KOPT-K1 (cell line): ENCODE data around the gene STK32C.

Experiments used
- H3K27ac ChIP-seq: fragments of 200-600 bp; sonication (generic); 2 replicates; pipeline ENCODE4 v1.5.1; 2016; ENCODE audit warnings: antibody characterized with exemption, mild to moderate bottlenecking, low read depth, low read length; ENCODE audit not compliant: poor library complexity, severe bottlenecking
- H3K36me3 ChIP-seq: fragments of 200-600 bp; sonication (generic); 2 replicates; pipeline ENCODE4 v1.5.1; 2017; ENCODE audit warnings: antibody characterized with exemption, mild to moderate bottlenecking, low read length, moderate library complexity; ENCODE audit not compliant: insufficient read depth
- H3K9me3 ChIP-seq: fragments of 200-600 bp; sonication (generic); 2 replicates; pipeline ENCODE4 v1.5.1; 2017; ENCODE audit warnings: antibody characterized with exemption, low read length, mild to moderate bottlenecking; ENCODE audit not compliant: insufficient read depth, poor library complexity, severe bottlenecking

Gene STK32C

GRCh38 chr10:132264306-132264950 is 43.3 kb downstream of the STK32C start:
- H3K9me3 ChIP-seq, result peaks cover 17% of the 10 kb centered on the region
- H3K27ac ChIP-seq, result no peak overlapping the region
- H3K36me3 ChIP-seq, result no peaks in the 10 kb centered on the region

DNA sequence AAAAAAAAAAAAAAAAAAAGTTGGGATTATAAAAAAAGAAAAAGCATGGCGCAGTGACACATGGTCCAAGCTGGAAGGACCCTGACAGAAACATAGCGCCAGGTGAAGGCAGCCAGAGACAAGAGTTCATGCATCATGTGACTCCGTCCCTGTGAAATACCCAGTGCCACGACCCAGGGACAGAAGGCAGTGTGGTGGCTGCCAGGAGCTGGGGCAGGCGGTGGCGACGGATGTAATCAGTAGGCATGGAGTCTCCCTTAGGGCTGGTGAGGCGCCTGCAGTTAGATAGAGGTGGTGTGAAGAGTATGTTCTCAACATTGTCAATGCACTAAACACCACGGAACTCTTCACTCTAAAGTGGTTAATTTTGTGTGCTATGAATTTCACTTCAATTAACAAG is 43.9 kb downstream of the STK32C start:
- Histone ChIP-seq H3K27ac (no peak overlapping the region), H3K9me3 (peaks cover 15% of the 10 kb centered on the region), H3K36me3 (no peaks in the 10 kb centered on the region)

DNA sequence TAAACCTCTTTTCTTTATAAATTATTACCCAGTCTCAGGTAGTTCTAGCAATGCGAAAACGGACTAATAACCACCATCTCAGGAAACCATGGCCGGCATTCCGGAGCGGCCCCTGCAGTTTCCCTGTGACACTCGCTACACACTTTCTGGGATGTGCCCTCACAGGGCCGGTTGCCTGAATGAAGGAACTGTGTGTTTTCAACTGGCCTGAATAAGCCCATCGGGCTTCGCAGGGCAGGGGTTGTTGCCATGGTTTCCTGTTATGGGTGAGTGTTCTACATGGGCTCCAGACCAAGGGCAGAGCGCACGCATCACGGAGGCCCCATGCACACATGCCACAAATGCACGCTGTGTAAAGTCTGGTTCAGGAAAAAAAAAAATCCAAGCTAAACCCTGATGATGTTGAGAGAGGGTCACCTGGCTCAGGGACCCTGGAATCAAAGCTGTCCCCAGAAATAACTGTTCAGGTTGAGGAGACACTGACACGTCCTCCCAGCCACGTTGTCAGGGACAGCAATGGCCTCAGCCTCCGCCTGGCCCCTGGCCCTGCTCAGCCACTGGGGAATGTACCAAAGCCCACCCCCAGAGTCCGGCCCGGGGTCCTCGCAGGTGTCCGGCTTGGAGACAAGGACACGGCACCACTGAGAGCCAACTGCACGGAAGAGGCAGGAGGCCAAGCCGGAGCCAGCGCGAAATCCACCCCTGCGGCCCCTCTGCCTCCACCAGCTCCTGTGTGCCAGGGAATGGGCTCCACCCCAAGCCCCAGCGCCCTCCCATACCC is 47.9 kb downstream of the STK32C start:
- Histone ChIP-seq H3K27ac (no peak overlapping the region), H3K9me3 (no peaks in the 10 kb centered on the region), H3K36me3 (no peaks in the 10 kb centered on the region)

- Histone ChIP-seq H3K9me3 (no peaks in the 10 kb centered on the region), H3K27ac (no peak overlapping the region), H3K36me3 (no peaks in the 10 kb centered on the region)
Observed at GRCh38 chr10:132258423-132258822, 49.3 kb downstream of the STK32C start.

GRCh38 chr10:132257907-132258306 is 49.8 kb downstream of the STK32C start:
- no peaks in the 10 kb centered on the region for H3K36me3 ChIP-seq
- no peaks in the 10 kb centered on the region for H3K9me3 ChIP-seq
- no peak overlapping the region for H3K27ac ChIP-seq

- H3K27ac ChIP-seq, result no peak overlapping the region
- no peaks in the 10 kb centered on the region for H3K36me3 ChIP-seq
- no peaks in the 10 kb centered on the region for H3K9me3 ChIP-seq
Observed at GRCh38 chr10:132257271-132257670, 50.5 kb downstream of the STK32C start.

- Histone ChIP-seq H3K9me3 (no peaks in the 10 kb centered on the region), H3K27ac (no peak overlapping the region), H3K36me3 (no peaks in the 10 kb centered on the region)
Observed at GRCh38 chr10:132256866-132257265, 50.9 kb downstream of the STK32C start.

GRCh38 chr10:132255489-132256344 is 52.0 kb downstream of the STK32C start:
- Histone ChIP-seq H3K9me3 (no peaks in the 10 kb centered on the region), H3K36me3 (no peaks in the 10 kb centered on the region), H3K27ac (no peak overlapping the region)

DNA sequence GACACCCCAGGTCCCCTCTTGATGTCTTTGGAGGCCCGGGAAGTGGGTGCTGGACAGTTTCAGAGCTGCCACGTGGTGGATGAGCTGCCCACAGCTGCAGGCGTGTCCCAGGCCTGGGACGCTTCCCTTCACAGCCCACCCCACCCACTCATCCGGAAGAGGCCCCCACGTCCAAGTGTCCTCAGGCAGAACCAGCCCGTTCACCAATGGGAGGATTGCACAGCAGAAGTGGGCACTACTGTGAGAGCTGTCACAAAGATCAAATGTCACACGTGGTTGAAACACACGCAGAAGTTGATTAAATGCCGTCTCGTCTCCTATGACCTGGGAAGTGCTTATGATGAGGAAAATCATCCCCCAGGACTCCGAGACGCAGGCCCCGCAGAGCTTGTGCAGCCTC is 52.9 kb downstream of the STK32C start:
- Histone ChIP-seq H3K9me3 (no peaks in the 10 kb centered on the region), H3K27ac (no peak overlapping the region), H3K36me3 (no peaks in the 10 kb centered on the region)

GRCh38 chr10:132253092-132253687 is 54.6 kb downstream of the STK32C start:
- no peak overlapping the region for H3K27ac ChIP-seq
- H3K9me3 ChIP-seq, result no peaks in the 10 kb centered on the region
- no peaks in the 10 kb centered on the region for H3K36me3 ChIP-seq

DNA sequence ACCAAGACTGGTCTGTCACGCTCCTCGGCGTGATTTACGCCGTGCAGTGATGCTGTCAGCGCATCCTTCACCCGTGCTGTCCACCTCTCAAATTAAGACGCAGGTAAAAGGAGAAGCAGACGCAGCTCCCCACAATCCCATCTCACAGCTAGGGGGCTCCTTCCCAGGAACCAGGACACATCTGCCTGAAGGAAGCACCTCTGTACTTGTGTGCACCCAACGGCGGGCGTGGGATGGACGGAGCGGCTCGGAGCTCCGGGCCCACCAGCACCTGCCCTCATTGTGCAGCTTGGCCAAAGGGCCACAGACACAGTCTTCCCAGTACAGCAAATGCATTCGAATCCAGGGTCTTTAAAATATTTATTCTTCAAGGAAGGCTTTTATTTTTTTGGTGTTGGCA is 55.3 kb downstream of the STK32C start:
- no peak overlapping the region for H3K27ac ChIP-seq
- no peaks in the 10 kb centered on the region for H3K36me3 ChIP-seq
- H3K9me3 ChIP-seq, result no peaks in the 10 kb centered on the region

GRCh38 chr10:132251928-132252327 is 55.8 kb downstream of the STK32C start:
- H3K36me3 ChIP-seq, result no peaks in the 10 kb centered on the region
- no peak overlapping the region for H3K27ac ChIP-seq
- no peaks in the 10 kb centered on the region for H3K9me3 ChIP-seq

GRCh38 chr10:132250481-132251475 is 57.0 kb downstream of the STK32C start:
- Histone ChIP-seq H3K36me3 (no peaks in the 10 kb centered on the region), H3K9me3 (no peaks in the 10 kb centered on the region), H3K27ac (no peak overlapping the region)

- Histone ChIP-seq H3K36me3 (no peaks in the 10 kb centered on the region), H3K27ac (no peak overlapping the region), H3K9me3 (no peaks in the 10 kb centered on the region)
Observed at GRCh38 chr10:132249824-132250375, 57.9 kb downstream of the STK32C start.
